K562 (cell line): ENCODE data around the gene ITGA7. TPM values are rescaled to one million over a fixed set of nuclear protein-coding genes. Genes with fewer than 3 reads are reported as not detected.
A peak's percentile ranks its signal among the peaks of the same experiment; 100 is the strongest.

ENCODE experiments used
- CEBPZ ChIP-seq: fragments of 150-350 bp; IDR thresholded peaks from 2 replicates; pipeline ENCODE4 v1.6.1; 2014; ENCODE audit warnings: low read depth, mild to moderate bottlenecking, low read length, borderline replicate concordance
- DDX20 ChIP-seq: fragments of 450-650 bp; IDR thresholded peaks from 2 replicates; pipeline ENCODE4 v1.6.1; 2016; ENCODE audit warnings: missing genetic modification characterization, low read depth, mild to moderate bottlenecking, missing compliant biosample characterization, moderate library complexity
- EP400 ChIP-seq: fragments of 450-650 bp; IDR thresholded peaks from 2 replicates; pipeline ENCODE4 v1.6.1; 2017; ENCODE audit warnings: antibody characterized with exemption, mild to moderate bottlenecking, moderate library complexity
- FOXA1 ChIP-seq: fragments of 450-650 bp; IDR thresholded peaks from 2 replicates; pipeline ENCODE4 v1.6.1; 2016; ENCODE audit warnings: mild to moderate bottlenecking, borderline replicate concordance
- GATAD2B ChIP-seq: fragments of 450-650 bp; IDR thresholded peaks from 2 replicates; pipeline ENCODE4 v1.6.1; 2017; ENCODE audit warnings: mild to moderate bottlenecking, borderline replicate concordance
- HSF4 ChIP-seq: fragments of 250-450 bp; sonication (Bioruptor Pico); IDR thresholded peaks from 2 replicates; pipeline ENCODE4 v2.1.2; 2022; ENCODE audit warnings: mild to moderate bottlenecking, moderate library complexity, borderline replicate concordance
- KDM1A ChIP-seq, 2 experiments: fragments of 450-650 bp; IDR thresholded peaks; 2 replicates each; pipeline ENCODE4 v1.6.1; 2016; ENCODE audit warnings: mild to moderate bottlenecking in 2 of 2
- KLF1 ChIP-seq: fragments of 450-650 bp; IDR thresholded peaks from 2 replicates; pipeline ENCODE4 v1.6.1; 2016; ENCODE audit warnings: missing genetic modification characterization, missing compliant biosample characterization
- MAFK ChIP-seq: IDR thresholded peaks from 2 replicates; pipeline ENCODE4 v1.6.1; 2011; ENCODE audit warnings: low read length, improper control_type of control experiment
- PURB ChIP-seq: sonication (generic); formaldehyde crosslinking; IDR thresholded peaks from 2 replicates; pipeline ENCODE4 v1.9.0; 2021; ENCODE audit warnings: low read depth, mild to moderate bottlenecking, missing genetic modification reagents
- RCOR1 ChIP-seq, 2 experiments: IDR thresholded peaks; 2 replicates each; pipeline ENCODE4 v1.6.1; 2012; ENCODE audit warnings: low read depth in 2 of 2, low read length in 2 of 2, borderline replicate concordance in 1 of 2, improper control_type of control experiment in 1 of 2
- SREBF2 ChIP-seq: sonication (generic); formaldehyde crosslinking; IDR thresholded peaks from 2 replicates; pipeline ENCODE4 v1.4.0; 2020; ENCODE audit warnings: mild to moderate bottlenecking, missing genetic modification reagents
- TAF7 ChIP-seq: fragments of 450-650 bp; IDR thresholded peaks from 2 replicates; pipeline ENCODE4 v1.6.1; 2016; ENCODE audit warnings: missing genetic modification characterization, missing compliant biosample characterization
- TRIM28 ChIP-seq: fragments of 450-650 bp; IDR thresholded peaks from 2 replicates; pipeline ENCODE4 v1.6.1; 2017
- ZNF175 ChIP-seq: fragments of 200-800 bp; sonication (Bioruptor generic); IDR thresholded peaks from 2 replicates; pipeline ENCODE4 v1.6.1; 2016; ENCODE audit warnings: low read depth, mild to moderate bottlenecking, missing genetic modification characterization, missing compliant biosample characterization
- polyA plus RNA-seq, 8 experiments: library from polyadenylated mRNA; depleted of rRNA in 4 of 8; stranded (reverse) in 5 of 8; unstranded in 3 of 8; fragments of >200 nt; fragmentation: Nextera tagmentation in 2 of 8; fragmentation: Illumina TruSeq in 1 of 8; extraction: Ambion mirVana in 2 of 8; extraction: Trizol in 1 of 8; gene quantifications; 2 replicates each; pipeline versions ENCODE4 v1.2.1 to v1.2.3, GENCODE V29; 2011 to 2014; ENCODE audit warnings: inconsistent platforms in 1 of 8, missing spikeins in 1 of 8
- total RNA-seq, 7 experiments: library from RNA; depleted of rRNA in 6 of 7; stranded (reverse); fragments of >200 nt in 6 of 7; fragmentation: Illumina TruSeq in 2 of 7; extraction: Trizol in 2 of 7; gene quantifications; 2 replicates each; pipeline versions ENCODE4 v1.2.1 to v1.2.3, GENCODE V29; 2011 to 2021; ENCODE audit warnings: low replicate concordance in 1 of 7

ITGA7 gene
- total and polyA plus RNA-seq, 9 of the 15 experiments (the other 6 are each of a cell fraction or from before 2014, with no cell fraction given) = 0.11 to 2.3 (median 0.56) TPM; not detected in 1

GRCh38 chr12:55742719-55743405 is 35.2 kb upstream of the ITGA7 start, which contains the start of gene GDF11 (continued):
- TF ChIP-seq CEBPZ = no peak
- no peak for TF ChIP-seq PURB (CRISPR knock-in tag)
- peak in 1 of 2 experiments; percentile 82; a peak in 2 of 4 replicates for TF ChIP-seq RCOR1 (IDR thresholded peaks at IDR 0.05; ENCODE audit: borderline replicate concordance in 1 of 2, low read depth in 2 of 2, low read length in 2 of 2)
- TF ChIP-seq HSF4 (CRISPR knock-in tag) = no peak
- TF ChIP-seq TRIM28 = peak; percentile 73; the same call in 1 of the 2 replicates
- TF ChIP-seq GATAD2B = no peak
- no peak for TF ChIP-seq ZNF175
- no peak for TF ChIP-seq MAFK
- no peak for TF ChIP-seq DDX20 (tag)
- TF ChIP-seq SREBF2 (CRISPR knock-in tag) = no peak
- peak; percentile 59; the same call in 1 of the 2 replicates for TF ChIP-seq EP400
- no peak for TF ChIP-seq FOXA1
- peak in 1 of 2 experiments; percentile 73; a peak in 3 of 4 replicates for TF ChIP-seq KDM1A (IDR thresholded peaks at IDR 0.05)
- no peak for TF ChIP-seq KLF1 (tag)
- 0 out of 2 replicates have a peak, but pooled peaks have one; percentile 16 for TF ChIP-seq TAF7
